ENCODE results near the gene CNTLN. TPM values are rescaled to one million over a fixed set of nuclear protein-coding genes. Genes with fewer than 3 reads are reported as not detected.

CNTLN gene
- total and polyA plus RNA-seq, 2 donors (not counting 1 experiment from before 2014, with no cell fraction given) = 0.30 to 0.94 TPM

GRCh38 chr9:17476401-17476800, 341.6 kb downstream of the CNTLN start:
- CTCF ChIA-PET = interaction anchor here (0.7 kb wide), 1 partner anchor 135 kb away, joined by 3 read pairs; no protein-coding TSS in a partner anchor
- H3K36me3 ChIP-seq (replicated peaks in 1 of 2; ENCODE audit: control extremely low read depth in 1 of 2, control insufficient read depth in 1 of 2, extremely low read depth in 1 of 2, insufficient read depth in 2 of 2, low read length in 1 of 2) = no peaks in the 10 kb centered on the region
- no peak overlapping the region for H2AFZ ChIP-seq (ENCODE audit: insufficient read depth, low read depth, low read length, poor library complexity, severe bottlenecking)

GRCh38 chr9:17477816-17478215, 343.0 kb downstream of the CNTLN start:
- DNase-seq (no peak), ATAC-seq (ENCODE audit: low read depth) (no peak)
- peaks cover 2% of the 10 kb centered on the region for H3K9me3 Mint-ChIP-seq (ENCODE audit: insufficient read depth)
- H3K9ac ChIP-seq (ENCODE audit: low read length) = no peak overlapping the region
- no peaks in the 10 kb centered on the region for H3K27me3 Mint-ChIP-seq
- H3K27me3 ChIP-seq (replicated peaks in 1 of 4; ENCODE audit: control extremely low read depth in 1 of 4, control insufficient read depth in 3 of 4, insufficient read depth in 4 of 4, low read length in 3 of 4) = no peaks in the 10 kb centered on the region
- no peak overlapping the region for H3K27ac Mint-ChIP-seq
- H3K4me3 Mint-ChIP-seq = no peak overlapping the region
- no peak overlapping the region for H3K4me3 ChIP-seq (ENCODE audit: control extremely low read depth in 1 of 5, extremely low read depth in 1 of 5, insufficient read depth in 1 of 5, low read depth in 2 of 5, low read length in 4 of 5)
- intact Hi-C loops (cut with micrococcal nuclease) = no loop called here
- H3K4me1 ChIP-seq (ENCODE audit: control insufficient read depth in 2 of 2, insufficient read depth in 2 of 2, low read length in 2 of 2) = no peaks in the 10 kb centered on the region
- no peaks in the 10 kb centered on the region for H3K36me3 ChIP-seq (replicated peaks in 1 of 2; ENCODE audit: control extremely low read depth in 1 of 2, control insufficient read depth in 1 of 2, extremely low read depth in 1 of 2, insufficient read depth in 2 of 2, low read length in 1 of 2)
- TF ChIP-seq EZH2 (IDR thresholded peaks at IDR 0.05; ENCODE audit: borderline replicate concordance, insufficient read depth, low read depth, low read length, poor library complexity, severe bottlenecking) = no peak
- no peak for TF ChIP-seq CTCF (IDR thresholded peaks at IDR 0.05)
- peaks cover 0 to 8% (median 0%) of the 10 kb centered on the region in 3 donors for H3K9me3 ChIP-seq (ENCODE audit: control extremely low read depth in 1 of 3, control insufficient read depth in 2 of 3, insufficient read depth in 1 of 3, low read length in 2 of 3)
- ChIA-PET POLR2A (no interaction called here), CTCF (no interaction called here)
- H3K4me1 Mint-ChIP-seq = no peaks in the 10 kb centered on the region
- H2AFZ ChIP-seq (ENCODE audit: insufficient read depth, low read depth, low read length, poor library complexity, severe bottlenecking) = no peak overlapping the region
- no peak overlapping the region for H3K4me2 ChIP-seq (replicated peaks; ENCODE audit: low read depth, low read length, poor library complexity, severe bottlenecking)
- H4K20me1 ChIP-seq (ENCODE audit: control insufficient read depth, insufficient read depth, low read length, poor library complexity, severe bottlenecking) = no peaks in the 10 kb centered on the region
- H3K27ac ChIP-seq (ENCODE audit: low read length in 2 of 2) = no peak overlapping the region
- H3K79me2 ChIP-seq (ENCODE audit: control insufficient read depth, insufficient read depth, low read length) = no peaks in the 10 kb centered on the region

More at GRCh38 chr9:17476401-17476800, 341.6 kb downstream of the CNTLN start:
- Histone ChIP-seq H3K27me3 (replicated peaks in 1 of 4; ENCODE audit: control extremely low read depth in 1 of 4, control insufficient read depth in 3 of 4, insufficient read depth in 4 of 4, low read length in 3 of 4) (no peaks in the 10 kb centered on the region), H3K4me1 (ENCODE audit: control insufficient read depth in 2 of 2, insufficient read depth in 2 of 2, low read length in 2 of 2) (no peaks in the 10 kb centered on the region), H3K9me3 (ENCODE audit: control extremely low read depth in 1 of 3, control insufficient read depth in 2 of 3, insufficient read depth in 1 of 3, low read length in 2 of 3) (peaks cover 0 to 6% (median 0%) of the 10 kb centered on the region in 3 donors), H3K4me3 (ENCODE audit: control extremely low read depth in 1 of 5, extremely low read depth in 1 of 5, insufficient read depth in 1 of 5, low read depth in 2 of 5, low read length in 4 of 5) (no peak overlapping the region), H3K79me2 (ENCODE audit: control insufficient read depth, insufficient read depth, low read length) (no peaks in the 10 kb centered on the region), H3K4me2 (replicated peaks; ENCODE audit: low read depth, low read length, poor library complexity, severe bottlenecking) (no peak overlapping the region), H3K27ac (ENCODE audit: low read length in 2 of 2) (no peak overlapping the region), H4K20me1 (ENCODE audit: control insufficient read depth, insufficient read depth, low read length, poor library complexity, severe bottlenecking) (no peaks in the 10 kb centered on the region), H3K9ac (ENCODE audit: low read length) (no peak overlapping the region)
- Mint-ChIP-seq H3K4me3 (no peak overlapping the region), H3K27me3 (no peaks in the 10 kb centered on the region), H3K9me3 (ENCODE audit: insufficient read depth) (peaks cover 2% of the 10 kb centered on the region), H3K27ac (no peak overlapping the region), H3K4me1 (no peaks in the 10 kb centered on the region)
- ATAC-seq (ENCODE audit: low read depth) (no peak), DNase-seq (no peak)
- TF ChIP-seq CTCF (IDR thresholded peaks at IDR 0.05) = no peak
- TF ChIP-seq EZH2 (IDR thresholded peaks at IDR 0.05; ENCODE audit: borderline replicate concordance, insufficient read depth, low read depth, low read length, poor library complexity, severe bottlenecking) = no peak
- POLR2A ChIA-PET = no interaction called here
- intact Hi-C loops (cut with micrococcal nuclease) = no loop called here
